AG04449 (cell line): ENCODE data around the gene BRME1.

Experiments
- CTCF ChIA-PET: fragments of 350-600 bp; formaldehyde crosslinking; extraction: SDS; loops from one replicate; lab custom pipeline; 2021; ENCODE audit warnings: antibody characterized with exemption; lab: Yijun Ruan, JAX
- POLR2A ChIA-PET: fragments of 400-600, 350-600 bp; formaldehyde crosslinking; extraction: SDS; loops from one replicate; lab custom pipeline; 2020; ENCODE audit warnings: antibody characterized with exemption, inconsistent platforms; lab: Yijun Ruan, JAX
- DNase-seq: peaks from one replicate; pipeline ENCODE4 v3.0.0-alpha.2; 2010; ENCODE audit warnings: low read depth, low spot score
- H3K4me3 ChIP-seq: 2 replicates; pipeline ENCODE4 v1.5.1; 2011; ENCODE audit warnings: low read depth, mild to moderate bottlenecking, control low read depth, low read length
- CTCF ChIP-seq: IDR thresholded peaks from one replicate; pipeline ENCODE4 v1.5.1; 2011; ENCODE audit warnings: mild to moderate bottlenecking, moderate library complexity, low read length, control low read depth, inconsistent platforms; ENCODE audit not compliant: insufficient read depth; ENCODE audit errors: missing control alignments

The BRME1 gene

DNA sequence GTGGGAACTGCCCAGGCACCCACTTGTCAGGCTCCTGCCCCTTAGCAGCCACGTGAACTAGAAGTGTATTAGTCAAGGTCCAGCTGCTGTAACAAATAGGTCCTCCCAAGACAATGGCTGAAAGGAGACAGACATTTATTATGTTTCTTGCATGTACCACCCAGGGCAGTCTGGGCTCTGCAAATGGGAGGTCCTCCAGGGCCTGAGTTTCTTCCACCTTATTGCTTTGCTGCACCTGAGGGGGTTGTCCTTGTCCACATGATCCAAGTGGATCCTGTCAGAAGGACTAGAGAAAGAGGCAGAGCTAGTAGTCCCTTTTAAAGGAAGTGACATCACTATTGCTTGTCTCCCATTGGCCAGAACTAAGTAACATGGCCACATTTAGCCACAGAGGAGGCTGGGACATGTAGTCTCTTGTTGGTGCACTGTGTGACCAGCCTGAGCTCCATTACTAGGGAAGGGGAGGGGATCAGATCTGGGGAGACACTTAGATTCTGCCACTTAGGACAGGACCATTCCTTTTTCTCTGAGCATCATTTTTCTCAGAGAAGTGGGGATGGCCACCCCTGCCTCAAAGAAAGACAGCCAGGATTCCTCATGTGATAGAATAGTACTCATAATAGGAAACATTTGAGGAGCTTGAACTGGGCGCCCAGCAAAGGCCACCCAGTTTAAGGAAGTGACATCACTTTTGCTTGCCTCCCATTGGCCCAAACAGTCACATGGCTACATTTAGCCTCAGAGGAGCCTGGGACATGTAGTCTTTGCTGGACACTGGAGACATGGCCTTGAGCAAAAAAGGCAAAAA is 15.2 kb upstream of the BRME1 start:
- no peak for DNase-seq
- ChIA-PET CTCF (interaction anchor here (1.2 kb wide), 1 partner anchor 18 kb away, joined by 5 read pairs; no protein-coding TSS in a partner anchor), POLR2A (interaction anchor here (0.6 to 0.7 kb wide), 2 partner anchors 42 to 218 kb away, joined by 3 read pairs; no protein-coding TSS in a partner anchor)
- TF ChIP-seq CTCF = no peak
- no peak overlapping the region for H3K4me3 ChIP-seq

DNA sequence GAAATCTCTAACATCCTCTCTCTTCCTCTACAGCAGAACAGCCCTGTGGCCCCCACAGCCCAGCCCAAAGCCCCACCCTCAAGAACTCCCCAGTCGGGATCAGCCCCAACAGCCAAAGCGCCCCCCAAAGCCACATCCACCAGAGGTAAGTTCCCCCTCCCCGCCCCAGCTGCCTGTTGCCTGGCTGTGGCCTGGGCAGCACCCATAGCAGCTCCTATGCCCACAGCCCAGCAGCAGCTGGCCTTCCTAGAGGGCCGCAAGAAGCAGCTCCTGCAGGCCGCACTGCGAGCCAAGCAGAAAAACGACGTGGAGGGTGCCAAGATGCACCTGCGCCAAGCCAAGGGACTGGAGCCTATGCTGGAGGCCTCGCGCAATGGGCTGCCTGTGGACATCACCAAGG is 14.6 kb upstream of the BRME1 start:
- POLR2A ChIA-PET = interaction anchor here (0.7 kb wide), 1 partner anchor 43 kb away, joined by 3 read pairs; no protein-coding TSS in a partner anchor
- CTCF ChIA-PET = interaction anchor here (1.2 kb wide), 1 partner anchor 17 kb away, joined by 5 read pairs; no protein-coding TSS in a partner anchor
- no peak overlapping the region for H3K4me3 ChIP-seq
- DNase-seq = no peak
- TF ChIP-seq CTCF = no peak

- H3K4me3 ChIP-seq = no peak overlapping the region
- ChIA-PET POLR2A (no interaction called here), CTCF (interaction anchor here (1.5 kb wide), 1 partner anchor 157 kb away, joined by 4 read pairs; no protein-coding TSS in a partner anchor)
- DNase-seq = no peak
- TF ChIP-seq CTCF = no peak
Observed at GRCh38 chr19:13918726-13919411, 13.0 kb upstream of the BRME1 start.

DNA sequence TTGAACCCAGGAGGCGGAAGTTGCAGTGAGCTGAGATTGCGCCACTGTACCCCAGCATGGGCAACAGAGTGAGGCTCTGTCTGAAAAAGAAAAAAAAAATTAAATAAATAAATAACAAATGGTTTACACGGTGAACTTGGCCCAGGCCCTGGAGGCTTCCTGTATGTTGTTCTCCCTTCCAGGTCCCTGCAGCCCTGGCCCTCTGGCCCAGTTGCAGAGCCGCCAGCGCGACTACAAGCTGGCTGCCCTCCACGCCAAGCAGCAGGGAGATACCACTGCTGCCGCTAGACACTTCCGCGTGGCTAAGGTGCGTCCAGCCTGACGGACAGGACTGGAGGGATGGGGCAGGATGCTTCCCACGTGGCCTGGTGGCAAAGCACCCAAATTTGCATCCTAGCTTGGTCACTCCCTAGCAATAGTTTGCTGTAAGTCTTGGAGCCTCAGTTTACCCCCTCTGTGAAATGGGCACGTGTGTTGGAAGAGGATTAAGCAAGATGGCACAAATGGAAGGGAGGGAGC is 12.0 kb upstream of the BRME1 start:
- POLR2A ChIA-PET = no interaction called here
- CTCF ChIA-PET = interaction anchor here (1.5 kb wide), 1 partner anchor 158 kb away, joined by 4 read pairs; no protein-coding TSS in a partner anchor
- no peak for DNase-seq
- no peak for TF ChIP-seq CTCF
- no peak overlapping the region for H3K4me3 ChIP-seq

DNA sequence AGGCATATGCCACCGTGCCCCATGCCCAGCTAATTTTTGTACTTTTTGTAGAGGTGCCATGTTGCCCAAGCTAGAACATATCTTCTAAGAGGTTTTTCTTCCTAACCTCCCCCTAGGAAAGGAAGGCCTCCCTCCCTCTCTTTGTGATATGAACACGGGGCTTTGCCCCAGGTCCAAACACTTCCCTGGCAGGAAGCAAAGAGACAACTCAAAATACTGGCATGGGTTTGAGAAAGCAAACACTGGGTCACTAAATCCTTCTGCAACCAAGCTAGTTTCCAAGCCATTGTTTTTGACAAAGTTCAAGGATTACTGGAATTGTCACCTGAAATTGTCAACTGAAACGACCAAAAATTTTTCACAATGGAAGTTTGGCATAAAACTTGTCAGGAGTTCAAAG is 8.9 kb upstream of the BRME1 start:
- no peak overlapping the region for H3K4me3 ChIP-seq
- no peak for TF ChIP-seq CTCF
- CTCF ChIA-PET = no interaction called here
- DNase-seq = no peak
- POLR2A ChIA-PET = interaction anchor here (0.7 kb wide), 1 partner anchor 12 kb away, joined by 3 read pairs; no protein-coding TSS in a partner anchor
